22Rv1 (cell line): ENCODE measurements around the gene CYP26B1.

Source experiments
- ZFX ChIP-seq: fragments of 450-650 bp; IDR thresholded peaks from 2 replicates; pipeline ENCODE4 v1.6.1; 2017; ENCODE audit warnings: antibody characterized with exemption, borderline replicate concordance
- TF ChIP-seq, protein P1 (sequence below): fragments of 450-650 bp; IDR thresholded peaks from 2 replicates; pipeline ENCODE4 v1.5.1; 2017; ENCODE audit warnings: mild to moderate bottlenecking

DNA sequence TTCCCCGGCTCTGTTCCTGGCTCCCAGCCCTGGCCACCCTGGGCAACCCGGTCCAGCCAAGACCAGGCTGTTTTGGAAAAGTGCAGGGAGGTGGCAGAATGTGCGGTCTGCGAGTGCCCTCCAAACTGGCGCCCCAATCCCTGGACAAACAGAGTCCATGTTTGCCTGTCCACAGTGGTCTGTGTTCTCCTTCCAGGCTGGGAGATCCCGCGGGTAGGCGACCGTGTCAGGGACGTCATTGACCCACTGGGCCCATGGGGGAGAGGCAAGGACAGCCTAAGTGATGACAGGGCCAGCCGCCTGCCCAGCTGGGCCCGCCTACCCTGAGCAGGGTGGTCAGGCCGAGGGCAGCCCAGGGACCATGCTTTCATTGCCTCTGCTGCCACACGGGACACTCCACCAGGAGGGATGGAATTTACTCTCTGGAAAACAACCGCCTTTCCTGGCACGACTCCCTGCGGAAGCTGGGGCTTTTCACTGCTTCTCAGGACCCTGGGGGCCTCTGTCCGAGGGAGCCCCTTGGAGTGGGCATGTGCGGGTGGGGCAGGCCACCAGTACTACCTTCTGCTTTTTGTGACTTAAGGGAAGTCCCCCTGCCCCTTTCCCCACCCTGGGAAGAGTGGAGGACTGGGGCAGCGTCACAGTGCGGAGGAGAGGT lies 20.1 kb downstream of the CYP26B1 start:
- TF ChIP-seq, protein P1, sequence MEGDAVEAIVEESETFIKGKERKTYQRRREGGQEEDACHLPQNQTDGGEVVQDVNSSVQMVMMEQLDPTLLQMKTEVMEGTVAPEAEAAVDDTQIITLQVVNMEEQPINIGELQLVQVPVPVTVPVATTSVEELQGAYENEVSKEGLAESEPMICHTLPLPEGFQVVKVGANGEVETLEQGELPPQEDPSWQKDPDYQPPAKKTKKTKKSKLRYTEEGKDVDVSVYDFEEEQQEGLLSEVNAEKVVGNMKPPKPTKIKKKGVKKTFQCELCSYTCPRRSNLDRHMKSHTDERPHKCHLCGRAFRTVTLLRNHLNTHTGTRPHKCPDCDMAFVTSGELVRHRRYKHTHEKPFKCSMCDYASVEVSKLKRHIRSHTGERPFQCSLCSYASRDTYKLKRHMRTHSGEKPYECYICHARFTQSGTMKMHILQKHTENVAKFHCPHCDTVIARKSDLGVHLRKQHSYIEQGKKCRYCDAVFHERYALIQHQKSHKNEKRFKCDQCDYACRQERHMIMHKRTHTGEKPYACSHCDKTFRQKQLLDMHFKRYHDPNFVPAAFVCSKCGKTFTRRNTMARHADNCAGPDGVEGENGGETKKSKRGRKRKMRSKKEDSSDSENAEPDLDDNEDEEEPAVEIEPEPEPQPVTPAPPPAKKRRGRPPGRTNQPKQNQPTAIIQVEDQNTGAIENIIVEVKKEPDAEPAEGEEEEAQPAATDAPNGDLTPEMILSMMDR, result no peak
- no peak for TF ChIP-seq ZFX
